WI38 (cell line): ENCODE results near the gene UNC5B.
"Not testable (repeated sequence)": the region's sequence is repeated elsewhere in the genome, so short reads cannot be mapped to it uniquely, and the experiment has no call there.

Experiments
- H3K4me3 ChIP-seq: 2 replicates; pipeline ENCODE4 v1.5.1; 2011; ENCODE audit warnings: low read depth, mild to moderate bottlenecking, control low read depth, low read length
- CTCF ChIP-seq: IDR thresholded peaks from 2 replicates; pipeline ENCODE4 v1.5.1; 2012; ENCODE audit warnings: low read depth, mild to moderate bottlenecking, control low read depth, low read length

Gene UNC5B

GRCh38 chr10:71292624-71293445 lies 80.5 kb downstream of the UNC5B start:
- H3K4me3 ChIP-seq: no peak overlapping the region
- no peak for TF ChIP-seq CTCF

- TF ChIP-seq CTCF: no peak
- H3K4me3 ChIP-seq: no peak overlapping the region
Observed at GRCh38 chr10:71293446-71294084, 81.2 kb downstream of the UNC5B start.

DNA sequence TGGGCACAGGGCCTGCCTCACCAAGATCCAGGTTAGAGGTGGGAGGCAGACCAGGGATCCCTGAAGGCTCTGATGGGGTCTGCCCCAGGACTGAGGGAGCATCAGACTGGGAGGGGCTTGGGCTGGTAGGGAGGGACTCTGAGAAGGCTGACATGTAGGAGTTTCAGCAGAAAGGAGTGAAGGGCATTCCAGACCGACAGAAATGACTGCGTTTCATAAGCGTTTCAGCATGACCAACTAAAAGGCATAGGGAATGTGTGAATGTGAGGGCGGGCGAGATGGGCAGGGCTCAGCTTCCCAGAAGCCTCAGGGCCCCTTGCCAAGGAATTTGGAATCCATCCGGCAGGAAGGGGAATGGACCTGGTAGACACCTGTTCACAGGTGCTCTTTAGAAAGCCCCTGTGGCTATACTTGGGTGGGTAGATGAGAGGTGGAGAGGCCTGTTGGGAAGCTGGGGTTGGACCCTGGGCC lies 81.8 kb downstream of the UNC5B start:
- H3K4me3 ChIP-seq: no peak overlapping the region
- TF ChIP-seq CTCF: no peak

- H3K4me3 ChIP-seq: no peak overlapping the region
- no peak for TF ChIP-seq CTCF
Observed at GRCh38 chr10:71294856-71295255, 82.5 kb downstream of the UNC5B start.

DNA sequence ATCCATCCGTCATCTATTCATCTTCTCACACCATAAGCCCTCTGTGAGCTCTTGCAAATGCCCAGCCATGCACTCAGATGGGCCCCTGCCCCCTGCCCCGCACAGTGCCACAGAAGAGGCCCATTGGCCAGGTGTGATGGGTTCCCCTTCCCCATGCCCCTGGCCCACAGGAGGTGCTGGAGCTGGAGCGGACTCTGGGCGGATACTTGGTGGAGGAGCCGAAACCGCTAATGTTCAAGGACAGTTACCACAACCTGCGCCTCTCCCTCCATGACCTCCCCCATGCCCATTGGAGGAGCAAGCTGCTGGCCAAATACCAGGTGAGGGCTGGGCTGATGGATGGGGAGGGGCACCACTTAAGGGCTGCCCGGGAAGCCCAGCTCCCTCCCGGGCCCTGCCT lies 83.3 kb downstream of the UNC5B start:
- no peak for TF ChIP-seq CTCF
- no peak overlapping the region for H3K4me3 ChIP-seq

GRCh38 chr10:71296086-71296485 lies 83.7 kb downstream of the UNC5B start:
- no peak overlapping the region for H3K4me3 ChIP-seq
- TF ChIP-seq CTCF: no peak

DNA sequence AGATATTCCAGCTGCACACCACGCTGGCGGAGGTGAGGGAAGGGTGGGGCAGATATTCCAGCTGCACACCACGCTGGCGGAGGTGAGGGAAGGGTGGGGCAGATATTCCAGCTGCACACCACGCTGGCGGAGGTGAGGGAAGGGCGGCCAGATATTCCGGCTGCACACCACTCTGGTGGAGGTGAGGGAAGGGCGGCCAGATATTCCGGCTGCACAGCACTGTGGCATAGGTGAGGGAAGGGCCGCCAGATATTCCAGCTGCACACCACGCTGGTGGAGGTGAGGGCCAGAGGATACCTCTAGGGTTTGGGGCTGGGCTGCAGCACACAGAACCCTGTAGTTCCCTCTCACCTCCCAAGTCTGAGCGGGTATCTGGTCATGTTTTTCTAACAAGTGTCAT lies 84.4 kb downstream of the UNC5B start:
- H3K4me3 ChIP-seq: not testable (repeated sequence)
